ENCODE results near the gene DUSP12. TPM values are rescaled to one million over a fixed set of nuclear protein-coding genes. Genes with fewer than 3 reads are reported as not detected.

DUSP12 gene
- total and polyA plus RNA-seq, 4 donors: 7.9 to 18.2 (median 12.5) TPM

DNA sequence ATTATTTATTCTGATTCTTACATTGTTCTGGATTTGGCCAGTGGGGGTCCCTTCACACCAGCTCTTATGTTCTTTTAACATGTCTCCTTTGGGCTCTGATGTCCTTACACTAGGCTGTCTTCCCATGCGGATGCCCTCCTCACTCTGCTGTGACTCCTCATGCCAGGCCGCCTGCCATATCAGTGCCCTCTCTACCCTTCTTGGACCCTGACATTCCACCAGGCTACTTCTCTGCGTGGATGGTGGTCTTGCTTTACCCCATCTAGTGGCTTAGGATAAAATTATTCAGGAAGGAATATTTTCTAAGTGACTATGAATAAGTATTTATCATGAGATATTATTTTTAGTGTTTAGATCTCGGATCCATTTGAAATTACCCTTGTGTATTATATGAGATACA lies 37.8 kb downstream of the DUSP12 start (continued):
- TF ChIP-seq, protein P1, sequence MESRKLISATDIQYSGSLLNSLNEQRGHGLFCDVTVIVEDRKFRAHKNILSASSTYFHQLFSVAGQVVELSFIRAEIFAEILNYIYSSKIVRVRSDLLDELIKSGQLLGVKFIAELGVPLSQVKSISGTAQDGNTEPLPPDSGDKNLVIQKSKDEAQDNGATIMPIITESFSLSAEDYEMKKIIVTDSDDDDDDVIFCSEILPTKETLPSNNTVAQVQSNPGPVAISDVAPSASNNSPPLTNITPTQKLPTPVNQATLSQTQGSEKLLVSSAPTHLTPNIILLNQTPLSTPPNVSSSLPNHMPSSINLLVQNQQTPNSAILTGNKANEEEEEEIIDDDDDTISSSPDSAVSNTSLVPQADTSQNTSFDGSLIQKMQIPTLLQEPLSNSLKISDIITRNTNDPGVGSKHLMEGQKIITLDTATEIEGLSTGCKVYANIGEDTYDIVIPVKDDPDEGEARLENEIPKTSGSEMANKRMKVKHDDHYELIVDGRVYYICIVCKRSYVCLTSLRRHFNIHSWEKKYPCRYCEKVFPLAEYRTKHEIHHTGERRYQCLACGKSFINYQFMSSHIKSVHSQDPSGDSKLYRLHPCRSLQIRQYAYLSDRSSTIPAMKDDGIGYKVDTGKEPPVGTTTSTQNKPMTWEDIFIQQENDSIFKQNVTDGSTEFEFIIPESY (IDR thresholded peaks at IDR 0.05): no peak
- TF ChIP-seq RXRA (IDR thresholded peaks at IDR 0.05) (no peak), EGR1 (IDR thresholded peaks at IDR 0.05; ENCODE audit: low read depth in 2 of 2) (no peak)

DNA sequence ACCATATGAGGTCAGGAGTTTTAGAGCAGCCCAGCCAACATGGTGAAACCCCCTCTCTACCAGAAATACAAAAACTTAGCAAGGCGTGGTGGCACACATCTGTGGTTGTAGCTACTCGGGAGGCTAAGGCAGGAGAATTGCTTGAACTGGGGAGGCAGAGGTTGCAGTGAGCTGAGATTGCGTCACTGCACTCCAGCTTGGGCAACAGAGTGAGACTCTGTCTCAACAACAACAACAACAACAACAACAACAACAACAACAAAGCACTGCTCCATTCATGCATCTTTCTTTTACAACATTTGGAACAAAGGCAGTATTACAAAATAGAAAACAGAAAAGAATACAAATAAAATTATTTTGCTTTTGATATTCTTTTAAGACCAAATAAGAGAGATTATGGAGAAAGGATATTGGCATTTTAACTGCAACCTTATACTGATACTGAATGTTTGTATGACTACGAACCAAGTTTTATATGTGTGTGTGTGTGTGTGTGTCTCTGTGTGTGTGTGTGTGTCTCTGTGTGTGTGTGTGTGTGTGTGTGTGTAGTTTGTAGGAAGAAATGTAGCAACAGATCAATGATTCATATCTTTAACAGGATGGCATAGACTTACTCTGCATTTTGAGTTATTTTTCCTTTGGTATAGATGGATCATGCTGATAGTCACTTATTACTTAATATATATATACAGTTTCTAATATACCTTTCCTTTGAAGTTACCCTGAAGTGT lies 41.2 kb downstream of the DUSP12 start:
- Histone ChIP-seq H3K36me3 (ENCODE audit: control insufficient read depth in 4 of 4, insufficient read depth in 3 of 4, low read depth in 1 of 4, low read length in 3 of 4) (peaks cover 2 to 66% (median 58%) of the 10 kb centered on the region in 4 donors), H3K27me3 (ENCODE audit: control insufficient read depth in 4 of 4, insufficient read depth in 4 of 4, low read length in 3 of 4) (no peaks in the 10 kb centered on the region), H3K27ac (ENCODE audit: low read depth in 1 of 2, low read length in 2 of 2) (no peak overlapping the region), H3K9me3 (ENCODE audit: control insufficient read depth in 4 of 4, low read length in 3 of 4) (no peaks in the 10 kb centered on the region), H3K4me3 (ENCODE audit: low read depth in 1 of 3, low read length in 3 of 3) (no peak overlapping the region), H3K4me1 (ENCODE audit: control insufficient read depth in 4 of 4, insufficient read depth in 4 of 4, low read length in 3 of 4) (no peaks in the 10 kb centered on the region), H3K9ac (ENCODE audit: low read depth in 1 of 2, low read length in 2 of 2) (no peak overlapping the region)
- TF ChIP-seq, protein P2, sequence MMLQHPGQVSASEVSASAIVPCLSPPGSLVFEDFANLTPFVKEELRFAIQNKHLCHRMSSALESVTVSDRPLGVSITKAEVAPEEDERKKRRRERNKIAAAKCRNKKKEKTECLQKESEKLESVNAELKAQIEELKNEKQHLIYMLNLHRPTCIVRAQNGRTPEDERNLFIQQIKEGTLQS (IDR thresholded peaks at IDR 0.05): no peak
- TF ChIP-seq, protein P3, sequence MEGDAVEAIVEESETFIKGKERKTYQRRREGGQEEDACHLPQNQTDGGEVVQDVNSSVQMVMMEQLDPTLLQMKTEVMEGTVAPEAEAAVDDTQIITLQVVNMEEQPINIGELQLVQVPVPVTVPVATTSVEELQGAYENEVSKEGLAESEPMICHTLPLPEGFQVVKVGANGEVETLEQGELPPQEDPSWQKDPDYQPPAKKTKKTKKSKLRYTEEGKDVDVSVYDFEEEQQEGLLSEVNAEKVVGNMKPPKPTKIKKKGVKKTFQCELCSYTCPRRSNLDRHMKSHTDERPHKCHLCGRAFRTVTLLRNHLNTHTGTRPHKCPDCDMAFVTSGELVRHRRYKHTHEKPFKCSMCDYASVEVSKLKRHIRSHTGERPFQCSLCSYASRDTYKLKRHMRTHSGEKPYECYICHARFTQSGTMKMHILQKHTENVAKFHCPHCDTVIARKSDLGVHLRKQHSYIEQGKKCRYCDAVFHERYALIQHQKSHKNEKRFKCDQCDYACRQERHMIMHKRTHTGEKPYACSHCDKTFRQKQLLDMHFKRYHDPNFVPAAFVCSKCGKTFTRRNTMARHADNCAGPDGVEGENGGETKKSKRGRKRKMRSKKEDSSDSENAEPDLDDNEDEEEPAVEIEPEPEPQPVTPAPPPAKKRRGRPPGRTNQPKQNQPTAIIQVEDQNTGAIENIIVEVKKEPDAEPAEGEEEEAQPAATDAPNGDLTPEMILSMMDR (IDR thresholded peaks at IDR 0.05; ENCODE audit: low read depth, low read length, missing input control): no peak
- TF ChIP-seq HNF4A (conservative IDR thresholded peaks at IDR 0.05): no peak
- no peak for TF ChIP-seq FOXA2 (IDR thresholded peaks at IDR 0.05)
- no peak for TF ChIP-seq JUND (IDR thresholded peaks at IDR 0.05)
- TF ChIP-seq TAF1 (conservative IDR thresholded peaks at IDR 0.05): no peak
- TF ChIP-seq, protein P4, sequence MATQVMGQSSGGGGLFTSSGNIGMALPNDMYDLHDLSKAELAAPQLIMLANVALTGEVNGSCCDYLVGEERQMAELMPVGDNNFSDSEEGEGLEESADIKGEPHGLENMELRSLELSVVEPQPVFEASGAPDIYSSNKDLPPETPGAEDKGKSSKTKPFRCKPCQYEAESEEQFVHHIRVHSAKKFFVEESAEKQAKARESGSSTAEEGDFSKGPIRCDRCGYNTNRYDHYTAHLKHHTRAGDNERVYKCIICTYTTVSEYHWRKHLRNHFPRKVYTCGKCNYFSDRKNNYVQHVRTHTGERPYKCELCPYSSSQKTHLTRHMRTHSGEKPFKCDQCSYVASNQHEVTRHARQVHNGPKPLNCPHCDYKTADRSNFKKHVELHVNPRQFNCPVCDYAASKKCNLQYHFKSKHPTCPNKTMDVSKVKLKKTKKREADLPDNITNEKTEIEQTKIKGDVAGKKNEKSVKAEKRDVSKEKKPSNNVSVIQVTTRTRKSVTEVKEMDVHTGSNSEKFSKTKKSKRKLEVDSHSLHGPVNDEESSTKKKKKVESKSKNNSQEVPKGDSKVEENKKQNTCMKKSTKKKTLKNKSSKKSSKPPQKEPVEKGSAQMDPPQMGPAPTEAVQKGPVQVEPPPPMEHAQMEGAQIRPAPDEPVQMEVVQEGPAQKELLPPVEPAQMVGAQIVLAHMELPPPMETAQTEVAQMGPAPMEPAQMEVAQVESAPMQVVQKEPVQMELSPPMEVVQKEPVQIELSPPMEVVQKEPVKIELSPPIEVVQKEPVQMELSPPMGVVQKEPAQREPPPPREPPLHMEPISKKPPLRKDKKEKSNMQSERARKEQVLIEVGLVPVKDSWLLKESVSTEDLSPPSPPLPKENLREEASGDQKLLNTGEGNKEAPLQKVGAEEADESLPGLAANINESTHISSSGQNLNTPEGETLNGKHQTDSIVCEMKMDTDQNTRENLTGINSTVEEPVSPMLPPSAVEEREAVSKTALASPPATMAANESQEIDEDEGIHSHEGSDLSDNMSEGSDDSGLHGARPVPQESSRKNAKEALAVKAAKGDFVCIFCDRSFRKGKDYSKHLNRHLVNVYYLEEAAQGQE (IDR thresholded peaks at IDR 0.05): no peak
- TF ChIP-seq YY1 (IDR thresholded peaks at IDR 0.05): no peak
- TF ChIP-seq NR2F2 (IDR thresholded peaks at IDR 0.05): no peak
- no peak for TF ChIP-seq HNF4G (IDR thresholded peaks at IDR 0.05)
- TF ChIP-seq RXRA (IDR thresholded peaks at IDR 0.05): no peak
- TF ChIP-seq, protein P5, sequence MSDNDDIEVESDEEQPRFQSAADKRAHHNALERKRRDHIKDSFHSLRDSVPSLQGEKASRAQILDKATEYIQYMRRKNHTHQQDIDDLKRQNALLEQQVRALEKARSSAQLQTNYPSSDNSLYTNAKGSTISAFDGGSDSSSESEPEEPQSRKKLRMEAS (IDR thresholded peaks at IDR 0.05): no peak
- no peak for TF ChIP-seq RAD21 (IDR thresholded peaks at IDR 0.05)
- TF ChIP-seq SP1 (IDR thresholded peaks at IDR 0.05): no peak
- TF ChIP-seq, protein P1 (IDR thresholded peaks at IDR 0.05): no peak
- no peak for DNase-seq (ENCODE audit: low spot score)
- 92% methylated on average over 4 of the region's 4 CpGs for WGBS
